GM10266 (cell line): ENCODE data around the gene MAP3K2.
A peak's percentile ranks its signal among the peaks of the same experiment; 100 is the strongest.

Source experiments
- DNase-seq: peaks from one replicate; pipeline ENCODE4 v3.0.0; 2012; ENCODE audit errors: extremely low spot score
- TF ChIP-seq, protein P1 (sequence below): IDR thresholded peaks from 2 replicates; pipeline ENCODE4 v1.5.1; 2012; ENCODE audit warnings: mild to moderate bottlenecking, low read depth; ENCODE audit not compliant: control insufficient read depth, insufficient read depth; ENCODE audit errors: missing control alignments

MAP3K2 gene

GRCh38 chr2:127419112-127419430 is 31.3 kb upstream of the MAP3K2 start:
- no peak for DNase-seq
- TF ChIP-seq, protein P1, sequence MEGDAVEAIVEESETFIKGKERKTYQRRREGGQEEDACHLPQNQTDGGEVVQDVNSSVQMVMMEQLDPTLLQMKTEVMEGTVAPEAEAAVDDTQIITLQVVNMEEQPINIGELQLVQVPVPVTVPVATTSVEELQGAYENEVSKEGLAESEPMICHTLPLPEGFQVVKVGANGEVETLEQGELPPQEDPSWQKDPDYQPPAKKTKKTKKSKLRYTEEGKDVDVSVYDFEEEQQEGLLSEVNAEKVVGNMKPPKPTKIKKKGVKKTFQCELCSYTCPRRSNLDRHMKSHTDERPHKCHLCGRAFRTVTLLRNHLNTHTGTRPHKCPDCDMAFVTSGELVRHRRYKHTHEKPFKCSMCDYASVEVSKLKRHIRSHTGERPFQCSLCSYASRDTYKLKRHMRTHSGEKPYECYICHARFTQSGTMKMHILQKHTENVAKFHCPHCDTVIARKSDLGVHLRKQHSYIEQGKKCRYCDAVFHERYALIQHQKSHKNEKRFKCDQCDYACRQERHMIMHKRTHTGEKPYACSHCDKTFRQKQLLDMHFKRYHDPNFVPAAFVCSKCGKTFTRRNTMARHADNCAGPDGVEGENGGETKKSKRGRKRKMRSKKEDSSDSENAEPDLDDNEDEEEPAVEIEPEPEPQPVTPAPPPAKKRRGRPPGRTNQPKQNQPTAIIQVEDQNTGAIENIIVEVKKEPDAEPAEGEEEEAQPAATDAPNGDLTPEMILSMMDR: no peak

- TF ChIP-seq, protein P1: no peak
- no peak for DNase-seq
These were observed 30.7 kb upstream of the MAP3K2 start, which contains the start of gene PROC for GRCh38 chr2:127418300-127419111. Gene PROC (plus strand): TSS chr2:127418427. CDS start chr2:127419943, 1,516 bp downstream.

- DNase-seq: no peak
- TF ChIP-seq, protein P1: no peak
These were observed 29.6 kb upstream of the MAP3K2 start for GRCh38 chr2:127417406-127417805.

- TF ChIP-seq, protein P1: no peak
- no peak for DNase-seq
These were observed 28.8 kb upstream of the MAP3K2 start for GRCh38 chr2:127416506-127417001.

DNA sequence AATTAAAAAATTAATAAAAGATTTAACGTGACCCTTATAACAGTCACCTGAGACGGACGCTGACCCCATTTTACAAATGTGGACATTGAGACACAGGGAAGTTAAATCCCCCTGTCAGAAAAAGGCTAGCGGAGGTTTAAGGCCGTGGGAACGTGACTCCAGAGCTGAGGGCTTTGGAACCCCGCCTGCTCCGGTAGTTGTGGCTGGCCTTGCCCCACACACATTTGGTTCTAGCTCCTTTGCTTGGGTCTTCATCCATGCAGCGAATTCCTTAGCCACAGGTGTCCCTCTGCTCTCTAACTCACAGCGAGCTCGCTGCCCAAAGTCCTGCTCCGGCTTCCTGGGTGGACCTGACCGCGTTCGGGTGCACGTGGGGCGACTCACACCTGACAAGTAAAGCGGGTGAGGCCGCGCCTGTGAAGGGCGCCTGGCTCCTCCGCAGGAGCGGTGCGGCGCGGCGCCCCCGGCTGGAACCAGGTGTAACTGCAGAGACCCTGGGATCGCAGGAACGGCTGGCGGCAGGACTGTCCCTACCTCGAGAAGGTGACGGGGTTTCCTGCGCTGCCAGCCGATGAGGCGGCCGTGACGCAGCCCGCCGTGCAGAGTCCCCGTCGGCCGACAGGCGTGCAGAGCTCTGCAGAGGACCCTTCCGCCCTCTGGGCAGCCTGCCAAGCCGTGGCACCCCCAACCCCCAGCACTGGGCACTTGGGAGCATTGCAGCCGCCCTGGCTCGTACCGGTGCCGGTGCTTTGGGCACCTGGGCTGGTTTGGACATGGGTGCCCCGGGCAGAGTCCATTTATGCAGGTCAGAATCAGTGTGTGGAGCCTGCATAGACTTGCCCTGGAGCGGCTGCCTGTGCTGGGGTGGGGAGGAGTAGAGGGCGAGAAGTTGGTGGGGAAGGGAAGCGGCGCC is 28.1 kb upstream of the MAP3K2 start:
- peak; percentile 86 for DNase-seq

DNA sequence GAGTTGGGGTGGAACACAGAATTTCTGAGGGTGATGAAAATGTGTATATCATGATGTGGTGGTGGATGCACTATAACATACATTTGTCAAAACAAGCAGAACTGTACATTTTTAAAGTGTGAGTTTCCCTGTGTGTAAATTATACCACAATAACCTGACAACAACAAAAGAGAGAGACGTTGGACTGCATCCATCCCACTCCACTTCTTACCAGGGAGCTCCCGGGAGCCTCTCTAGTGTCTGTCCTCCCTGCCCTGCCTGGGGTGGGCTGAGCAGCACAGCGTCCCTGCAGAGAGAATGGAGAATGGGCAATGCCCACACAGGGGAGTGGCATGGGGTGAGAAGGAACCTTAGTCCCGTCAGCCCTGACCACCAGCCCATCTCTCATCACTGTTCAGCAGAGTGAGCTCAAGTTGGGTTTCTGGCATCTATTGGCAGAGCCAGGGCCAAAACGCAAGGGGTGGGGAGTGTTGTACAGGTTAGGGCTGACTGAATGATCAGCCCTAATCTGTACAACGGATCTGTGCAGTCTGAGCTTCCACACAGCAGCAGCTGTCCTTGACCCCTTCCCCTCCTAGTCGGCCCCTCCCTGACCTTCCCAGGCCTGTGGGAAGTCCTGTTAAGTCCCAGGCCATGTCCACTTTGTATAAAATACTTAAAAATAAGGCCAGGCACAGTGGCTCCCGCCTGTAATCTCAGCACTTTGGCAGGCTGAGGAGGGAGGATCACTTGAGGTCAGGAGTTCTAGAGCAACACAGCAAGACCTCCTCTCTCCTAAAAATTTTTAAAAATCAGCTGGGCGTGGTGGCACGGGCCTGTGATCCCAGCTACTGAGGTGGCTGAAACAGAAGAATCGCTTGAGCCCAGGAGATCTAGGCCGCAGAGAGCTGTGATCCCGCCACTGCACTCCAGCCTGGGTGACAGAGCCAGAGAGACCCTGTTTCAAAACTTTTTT is 27.1 kb upstream of the MAP3K2 start:
- TF ChIP-seq, protein P1: no peak
- DNase-seq: no peak

More for the DNA sequence above, 28.1 kb upstream of the MAP3K2 start:
- TF ChIP-seq, protein P1: peak; percentile 70
